HG03066 (cell line): ENCODE measurements around the gene IQGAP1.

Experiments used
- ATAC-seq: cut with Tn5 transposase; IDR thresholded peaks from one replicate; pipeline ENCODE4 v1.9.1; 2021; ENCODE audit warnings: low read depth; ENCODE audit not compliant: unreplicated experiment

Gene IQGAP1

DNA sequence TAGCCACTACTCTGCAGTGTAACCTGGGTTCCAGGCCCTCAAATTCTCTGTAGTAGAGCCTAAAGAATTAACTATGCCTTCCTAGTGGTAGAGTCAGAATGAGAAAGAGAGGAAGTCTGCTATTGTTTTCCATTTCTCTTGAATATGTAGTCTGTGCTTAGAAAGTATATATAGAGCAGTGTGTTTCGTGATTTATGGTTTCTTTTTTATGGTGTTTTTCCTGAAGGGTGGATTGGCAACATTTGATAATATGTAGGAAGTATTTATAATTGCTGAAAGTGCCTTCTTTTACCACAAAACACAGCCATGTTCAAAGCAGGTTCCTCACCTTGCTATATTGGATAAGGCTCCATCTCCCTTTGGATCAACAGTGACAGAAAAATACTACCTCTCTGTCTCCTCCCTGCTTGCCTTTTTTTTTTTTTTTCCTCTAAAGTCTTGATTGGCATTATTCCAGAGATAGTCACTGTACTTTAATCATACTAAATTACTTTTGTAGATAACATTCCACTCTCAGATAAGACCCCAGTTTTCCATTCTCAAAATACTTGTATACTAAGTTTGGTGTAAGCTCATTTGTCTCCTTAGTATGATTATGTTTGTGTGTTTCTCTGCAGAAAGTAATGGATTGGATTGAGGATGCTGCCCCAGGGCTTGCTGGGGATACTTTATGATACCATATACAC lies 47.8 kb downstream of the IQGAP1 start:
- no peak for ATAC-seq

DNA sequence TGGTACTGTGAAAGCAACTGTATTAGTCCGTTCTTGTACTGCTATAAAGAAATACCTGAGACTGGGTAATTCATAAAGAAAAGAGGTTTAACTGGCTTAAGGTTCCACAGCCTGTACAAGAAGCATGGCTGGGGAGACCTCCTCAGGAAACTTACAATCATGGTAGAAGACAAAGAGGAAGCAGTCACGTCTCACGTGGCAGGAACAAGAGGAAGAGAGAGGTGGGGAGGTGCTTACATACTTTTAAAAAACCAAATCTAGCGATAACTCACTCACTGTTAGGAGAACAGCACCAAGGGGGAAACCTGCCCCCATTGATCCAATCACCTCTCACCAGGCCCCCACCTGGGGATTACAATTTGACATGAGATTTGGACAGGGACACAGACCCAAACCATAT lies 48.9 kb downstream of the IQGAP1 start:
- ATAC-seq: no peak

DNA sequence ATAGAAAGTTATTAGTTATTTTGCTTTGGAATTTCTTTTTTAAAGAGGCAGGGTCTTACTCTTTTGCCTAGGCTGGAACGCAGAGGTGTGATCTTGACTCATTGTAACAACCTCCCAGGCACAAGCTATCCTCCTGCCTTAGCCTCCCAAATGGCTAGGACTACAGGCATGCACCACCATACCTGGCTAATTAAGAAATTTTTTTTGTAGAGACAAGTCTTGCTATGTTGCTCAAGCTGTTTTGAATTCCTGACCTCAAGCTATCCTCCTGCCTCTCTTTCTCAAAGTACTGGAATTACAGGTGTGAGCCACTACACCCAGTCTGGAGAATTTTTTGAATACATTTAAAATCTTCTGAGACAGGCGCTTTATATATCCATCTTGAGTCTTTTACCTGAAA lies 49.5 kb downstream of the IQGAP1 start:
- ATAC-seq: no peak

DNA sequence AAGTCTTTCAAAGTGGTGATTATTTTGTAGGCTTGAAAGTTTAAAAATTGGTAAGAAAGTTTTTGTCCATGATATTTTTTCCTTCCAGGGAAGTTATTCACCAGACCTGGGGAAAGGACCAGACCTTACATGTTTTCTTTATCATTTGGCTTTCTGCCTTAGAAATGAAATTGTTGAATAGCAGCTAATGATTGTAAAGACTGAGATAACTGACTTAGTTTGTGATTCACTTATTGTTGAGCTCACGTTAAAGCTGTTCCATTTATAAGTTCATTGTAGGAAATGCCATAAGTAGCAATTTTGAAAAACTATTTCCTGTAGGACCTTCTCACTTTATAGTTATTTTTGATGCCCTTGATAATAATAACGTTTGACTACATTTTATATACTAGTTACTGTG lies 51.9 kb downstream of the IQGAP1 start:
- ATAC-seq: no peak

DNA sequence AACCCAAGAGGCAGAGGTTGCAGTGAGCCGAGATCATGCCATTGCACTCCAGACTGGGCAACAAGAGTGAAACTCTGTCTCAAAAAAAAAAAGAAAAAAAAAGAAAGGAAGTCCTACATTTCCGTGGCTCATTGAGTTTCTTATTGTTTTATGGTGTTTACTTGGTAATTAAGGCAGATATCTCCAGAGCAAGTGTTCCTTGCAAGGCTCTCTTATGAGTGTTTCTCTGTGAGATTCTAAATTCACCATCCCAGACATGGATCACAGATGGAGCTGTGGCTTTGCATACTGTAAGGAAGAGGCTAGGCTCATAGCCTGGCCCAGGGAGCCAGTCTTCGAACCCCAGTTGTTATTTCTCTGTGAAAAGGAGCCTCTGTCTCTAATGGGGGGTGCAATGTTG lies 53.0 kb downstream of the IQGAP1 start:
- no peak for ATAC-seq

DNA sequence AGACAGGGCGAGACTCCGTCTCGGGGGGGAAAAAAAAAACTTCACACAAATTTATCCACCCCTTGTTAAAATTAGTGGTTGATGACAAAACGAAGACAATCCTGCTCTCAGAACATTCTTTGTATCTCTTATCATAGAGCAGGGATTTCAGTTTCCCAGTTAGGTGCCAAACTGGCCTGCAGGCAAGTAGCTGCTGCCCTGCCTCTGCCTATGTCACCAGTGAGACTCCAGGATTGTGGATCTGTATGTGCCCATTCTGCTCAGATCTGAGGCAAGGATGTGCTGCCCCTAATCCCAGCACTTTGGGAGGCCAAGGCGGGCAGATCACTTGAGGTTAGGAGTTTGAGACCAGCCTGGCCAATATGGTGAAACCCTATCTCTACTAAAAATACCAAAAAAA lies 54.4 kb downstream of the IQGAP1 start:
- ATAC-seq: no peak

DNA sequence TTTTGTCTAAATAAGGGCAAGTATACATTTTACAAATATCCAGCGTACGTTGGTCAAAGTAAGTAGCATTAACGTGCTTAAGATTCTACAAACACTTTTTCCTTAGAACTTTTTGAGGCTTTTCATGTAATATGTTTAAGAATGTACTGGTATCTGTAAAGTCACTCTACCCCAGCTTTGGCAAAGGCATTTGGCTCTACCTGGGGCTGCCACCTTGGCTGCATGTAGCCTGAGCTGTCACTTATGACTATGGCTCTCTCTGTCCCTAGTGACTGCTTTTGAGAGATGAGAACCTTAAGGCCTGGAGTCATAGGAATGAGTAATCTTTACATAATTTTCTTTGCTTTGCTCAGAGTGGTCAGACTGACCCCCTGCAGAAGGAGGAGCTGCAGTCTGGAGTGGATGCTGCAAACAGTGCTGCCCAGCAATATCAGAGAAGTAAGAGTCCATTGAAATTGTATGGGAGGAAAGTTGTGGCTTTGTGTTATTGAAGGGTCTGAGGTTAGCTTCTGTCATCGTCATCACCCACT lies 61.2 kb downstream of the IQGAP1 start:
- ATAC-seq: no peak

DNA sequence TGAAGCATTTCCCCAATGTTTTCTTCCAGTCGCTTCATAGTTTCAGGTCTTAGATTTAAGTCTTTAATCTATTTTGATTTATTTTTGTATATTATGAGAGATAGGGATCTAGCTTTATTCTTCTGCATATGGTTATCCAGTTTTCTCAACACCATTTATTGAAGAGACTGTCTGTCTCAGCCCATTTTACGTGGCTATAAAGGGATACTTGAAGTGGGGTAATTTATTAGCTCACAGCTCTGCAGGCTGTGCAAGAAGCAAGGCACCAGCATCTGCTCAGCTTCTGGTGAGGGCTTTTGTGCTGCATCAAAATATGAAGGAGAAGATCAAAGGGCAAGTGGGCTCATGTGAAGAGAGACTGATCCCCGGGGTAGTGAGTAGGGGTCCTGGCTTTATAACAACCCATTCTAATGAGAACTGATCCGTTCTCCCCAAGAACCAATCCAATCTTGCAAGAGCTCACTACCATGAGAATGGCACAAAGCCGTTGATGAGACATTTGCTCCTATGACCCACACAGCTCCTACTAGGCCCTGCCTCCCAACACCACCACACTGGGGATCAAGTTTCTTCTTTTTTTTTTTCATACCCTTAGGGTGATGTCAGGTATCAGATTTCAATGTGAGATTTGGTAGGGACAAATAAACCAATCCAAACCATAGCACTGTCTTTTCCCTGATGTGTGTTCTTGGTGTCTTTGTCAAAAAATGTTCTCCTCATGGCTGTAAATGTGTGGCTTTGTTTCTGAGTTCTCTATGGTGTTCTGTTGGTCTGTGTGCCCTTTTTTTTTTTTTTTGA lies 63.2 kb downstream of the IQGAP1 start:
- ATAC-seq: no peak

DNA sequence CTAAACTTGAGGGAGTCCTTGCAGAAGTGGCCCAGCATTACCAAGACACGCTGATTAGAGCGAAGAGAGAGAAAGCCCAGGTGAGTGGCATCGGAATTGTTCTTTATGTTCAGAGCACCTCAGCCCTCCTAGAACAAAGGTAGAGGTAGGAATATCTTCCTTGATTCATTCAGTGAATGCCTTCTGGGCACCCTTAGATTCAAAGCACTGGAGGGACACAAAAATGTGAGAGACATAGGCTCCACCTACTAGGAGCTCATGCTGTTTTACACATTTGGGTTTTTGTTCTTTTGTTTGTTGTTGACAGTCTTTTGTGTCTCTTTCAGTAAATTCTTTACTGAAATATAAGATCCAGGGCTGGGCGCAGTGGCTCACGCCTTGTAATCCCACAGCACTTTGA lies 68.2 kb downstream of the IQGAP1 start:
- no peak for ATAC-seq

DNA sequence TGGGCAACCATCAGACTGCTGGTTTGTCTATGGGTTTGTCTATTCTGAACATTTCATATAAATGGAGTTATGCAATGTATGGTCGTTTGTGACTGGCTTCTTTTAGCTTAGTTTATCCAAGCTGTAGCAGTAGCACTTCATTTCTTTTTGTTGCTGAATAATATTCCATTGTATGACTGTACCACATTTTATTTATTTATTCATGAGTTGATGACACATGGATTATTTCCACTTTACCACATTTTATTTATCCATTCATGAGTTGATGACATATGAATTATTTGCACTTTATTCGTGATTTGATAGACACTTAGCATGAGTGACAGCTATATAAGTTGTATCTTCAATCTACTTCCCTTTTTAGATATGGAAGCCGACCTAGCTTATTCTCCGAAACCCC lies 70.0 kb downstream of the IQGAP1 start:
- no peak for ATAC-seq

DNA sequence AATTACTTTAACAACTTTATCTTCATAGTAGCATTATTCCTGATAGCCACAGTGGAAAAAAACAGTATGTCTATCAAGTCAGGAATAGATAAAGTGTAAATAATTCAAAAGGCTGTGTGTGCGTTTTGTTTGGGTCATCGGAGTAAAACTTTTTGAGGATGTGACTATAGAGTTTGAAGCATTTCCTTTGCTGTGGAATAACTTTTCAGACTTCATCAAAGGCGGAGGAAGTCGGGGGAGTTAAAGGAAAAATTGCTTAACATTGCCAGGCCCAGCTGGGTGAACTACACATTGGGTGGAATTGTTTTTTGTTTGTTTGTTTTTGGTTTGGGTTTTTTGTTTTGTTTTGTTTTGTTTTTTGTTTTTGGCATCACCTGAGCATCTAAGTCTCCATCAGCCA lies 71.3 kb downstream of the IQGAP1 start:
- ATAC-seq: no peak

DNA sequence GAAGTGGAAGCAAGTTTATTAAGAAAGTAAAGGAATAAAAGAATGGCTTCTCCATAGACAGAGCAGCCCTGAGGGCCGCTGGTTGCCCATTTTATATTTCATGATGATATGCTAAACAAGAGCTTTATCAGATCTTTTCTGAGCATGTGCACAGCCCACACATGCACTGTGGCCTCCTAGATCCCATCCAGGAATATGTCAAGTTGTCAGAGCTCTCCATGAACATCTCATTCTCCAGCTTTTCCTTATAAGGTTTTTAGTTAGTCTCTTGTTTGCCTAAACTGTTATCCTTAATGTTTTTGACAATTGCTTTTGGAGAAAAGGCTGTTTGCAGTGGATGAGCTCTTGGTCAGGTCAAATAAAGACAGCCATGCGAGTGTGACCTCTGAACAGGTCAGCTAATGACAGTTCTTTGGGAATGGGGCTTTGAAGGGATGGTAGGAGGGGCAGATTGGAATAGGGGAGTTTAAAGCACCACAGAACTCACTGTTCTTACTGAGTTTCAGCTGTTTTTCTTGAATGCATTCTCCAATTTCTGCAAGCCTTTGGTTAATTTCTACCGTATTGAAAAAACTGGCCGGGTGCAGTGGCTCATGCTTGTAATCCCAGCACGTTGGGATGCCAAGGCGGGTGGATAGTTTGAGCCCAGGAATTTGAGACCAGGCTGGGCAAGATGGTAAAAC lies 72.2 kb downstream of the IQGAP1 start:
- no peak for ATAC-seq

DNA sequence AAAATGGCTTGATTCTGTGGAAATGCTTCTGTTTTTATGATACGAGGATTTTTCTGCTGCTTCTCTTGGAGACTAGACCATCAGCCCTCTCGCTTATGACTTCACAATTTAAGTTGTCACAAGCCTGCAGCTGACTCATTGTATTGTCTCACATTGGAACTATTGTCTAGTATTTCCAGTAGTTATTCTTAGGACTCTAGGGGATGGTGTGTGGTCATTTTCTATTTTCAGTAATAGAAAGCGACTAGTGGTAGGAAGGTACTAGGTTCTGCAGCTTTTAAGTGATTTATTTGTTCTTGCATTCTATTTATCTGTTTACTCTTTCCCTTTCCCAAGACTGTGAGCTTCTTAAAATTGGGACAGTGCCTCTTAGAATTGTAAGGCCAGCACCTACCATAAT lies 75.3 kb downstream of the IQGAP1 start:
- no peak for ATAC-seq

DNA sequence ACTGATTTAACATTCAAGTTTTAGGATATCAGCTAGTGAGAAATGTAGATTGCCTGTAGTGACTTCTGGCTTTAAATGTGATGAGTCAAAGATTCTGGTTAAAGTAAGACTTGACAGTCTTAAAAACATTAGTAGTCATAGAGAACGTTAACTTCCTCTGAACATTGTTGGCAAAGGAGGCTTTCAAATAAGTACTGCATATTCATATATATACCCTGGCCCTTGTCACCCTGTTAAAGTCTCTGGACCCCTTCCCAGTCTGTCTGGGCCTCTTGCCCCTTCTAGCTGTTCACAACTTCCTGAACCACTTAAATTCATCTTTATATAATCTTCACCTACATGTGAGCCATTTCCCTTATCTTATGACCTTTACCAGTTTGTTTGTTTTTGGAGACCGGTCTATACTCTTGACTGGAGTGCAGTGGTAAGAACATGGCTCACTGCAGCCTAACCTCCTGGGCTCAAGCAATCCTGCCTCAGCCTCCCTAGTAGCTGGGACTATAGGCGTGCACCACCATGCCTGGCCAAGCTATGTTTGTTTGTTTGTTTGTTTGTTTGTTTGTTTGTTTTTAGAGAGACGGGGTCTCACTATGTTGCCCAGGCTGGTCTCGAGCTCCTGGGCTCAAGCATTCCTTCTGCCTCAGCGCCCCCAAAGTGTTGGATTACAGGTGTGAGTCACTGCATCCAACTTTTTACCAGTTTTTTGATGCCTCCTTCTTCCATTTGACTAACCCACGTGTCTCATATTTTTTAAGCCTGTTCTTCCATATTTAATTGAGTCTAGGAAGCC lies 77.3 kb downstream of the IQGAP1 start:
- no peak for ATAC-seq

DNA sequence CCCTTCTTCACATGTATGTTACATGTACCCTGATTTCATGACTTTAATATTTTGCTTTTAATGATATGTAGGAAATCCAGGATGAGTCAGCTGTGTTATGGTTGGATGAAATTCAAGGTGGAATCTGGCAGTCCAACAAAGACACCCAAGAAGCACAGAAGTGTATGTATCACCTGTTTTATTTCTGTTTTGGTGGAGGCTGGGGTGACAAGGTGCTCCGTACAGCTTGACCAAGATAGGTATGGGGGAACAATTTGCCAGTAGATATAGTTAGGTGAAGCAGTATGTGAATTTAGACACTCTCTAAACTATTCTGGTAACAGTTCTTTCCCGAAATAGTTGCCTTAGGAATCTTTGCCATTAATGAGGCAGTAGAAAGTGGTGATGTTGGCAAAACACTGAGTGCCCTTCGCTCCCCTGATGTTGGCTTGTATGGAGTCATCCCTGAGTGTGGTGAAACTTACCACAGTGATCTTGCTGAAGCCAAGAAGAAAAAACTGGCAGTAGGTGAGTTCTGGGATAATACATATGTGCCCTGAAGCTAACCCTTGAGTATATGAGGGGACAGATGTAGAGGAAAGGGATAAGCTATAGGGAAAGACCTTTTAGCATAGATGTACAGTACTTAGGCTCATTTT lies 78.0 kb downstream of the IQGAP1 start:
- no peak for ATAC-seq

DNA sequence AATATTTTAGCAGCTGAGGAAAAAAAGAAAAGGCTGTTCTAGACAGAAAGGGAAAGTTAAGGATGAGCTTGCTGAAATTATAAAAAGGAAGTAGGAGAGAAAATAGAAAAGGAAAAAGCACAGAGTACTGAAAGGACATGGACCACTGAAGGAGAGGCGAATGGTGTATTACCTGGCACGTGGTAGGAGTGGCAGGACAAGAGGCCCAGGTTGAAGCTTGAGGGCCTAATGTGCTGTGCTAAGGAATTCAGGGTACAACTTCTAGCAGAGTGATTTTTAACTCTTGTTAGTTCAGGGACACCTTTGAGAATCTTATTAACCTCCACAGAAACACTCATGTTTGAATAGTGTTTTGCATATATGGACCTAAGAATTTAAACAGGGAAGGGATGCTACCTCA lies 81.7 kb downstream of the IQGAP1 start:
- ATAC-seq: no peak

DNA sequence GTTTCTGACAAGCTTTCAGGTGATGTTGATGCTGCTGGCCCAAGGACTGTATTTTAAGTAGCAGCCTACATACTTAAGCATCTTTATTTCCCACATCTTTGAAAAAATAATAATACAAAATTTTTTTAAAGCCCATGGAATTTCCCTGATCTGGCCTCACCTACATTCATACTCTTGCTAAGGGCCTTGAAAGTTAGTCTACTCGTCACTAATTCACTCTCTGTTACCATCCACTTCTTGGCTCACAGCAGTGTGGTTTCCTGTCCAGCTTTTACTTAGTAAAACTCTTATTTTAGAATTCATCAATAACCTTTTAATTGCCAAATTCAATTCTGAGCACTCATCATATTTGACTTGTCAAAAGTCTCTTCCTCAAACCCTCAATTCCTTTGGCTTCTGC lies 82.4 kb downstream of the IQGAP1 start:
- ATAC-seq: no peak

DNA sequence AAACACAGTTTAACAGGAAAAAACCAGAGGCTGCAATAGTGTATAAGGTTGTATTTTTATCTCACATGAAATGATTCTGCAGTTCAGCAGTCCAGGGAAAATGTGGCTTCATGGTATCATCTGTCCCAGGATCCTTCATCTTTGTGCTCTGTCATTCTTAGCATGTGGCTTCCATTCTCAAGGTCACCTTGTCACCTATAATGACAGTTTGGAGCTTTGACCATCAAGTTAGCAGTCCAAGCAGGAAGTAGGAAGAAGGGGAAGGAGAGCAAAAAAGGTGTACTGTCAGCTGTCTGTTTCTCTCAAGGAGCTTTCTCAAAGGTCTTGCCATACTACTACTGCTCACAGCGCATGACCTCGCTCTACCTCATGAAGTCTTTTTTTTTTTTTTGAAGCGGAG lies 83.1 kb downstream of the IQGAP1 start:
- no peak for ATAC-seq

DNA sequence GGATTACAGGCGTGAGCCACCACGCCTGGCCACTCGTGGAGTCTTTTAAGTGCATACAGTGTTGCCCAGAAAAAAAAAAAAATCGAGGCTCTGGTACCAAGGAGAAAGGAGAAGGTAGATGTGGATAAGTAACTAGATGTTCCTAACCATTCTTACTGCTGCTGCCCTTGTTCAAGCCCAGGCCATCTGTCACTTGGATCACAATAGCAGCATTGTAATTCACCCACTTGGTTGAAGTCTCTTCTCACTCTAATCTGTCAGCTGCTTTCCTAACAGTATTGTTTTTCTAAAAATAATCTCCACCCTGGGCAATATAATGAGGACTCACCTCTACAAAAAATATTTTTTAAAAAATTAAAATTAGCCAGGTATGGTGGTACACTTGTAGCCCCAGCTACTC lies 83.7 kb downstream of the IQGAP1 start:
- no peak for ATAC-seq

DNA sequence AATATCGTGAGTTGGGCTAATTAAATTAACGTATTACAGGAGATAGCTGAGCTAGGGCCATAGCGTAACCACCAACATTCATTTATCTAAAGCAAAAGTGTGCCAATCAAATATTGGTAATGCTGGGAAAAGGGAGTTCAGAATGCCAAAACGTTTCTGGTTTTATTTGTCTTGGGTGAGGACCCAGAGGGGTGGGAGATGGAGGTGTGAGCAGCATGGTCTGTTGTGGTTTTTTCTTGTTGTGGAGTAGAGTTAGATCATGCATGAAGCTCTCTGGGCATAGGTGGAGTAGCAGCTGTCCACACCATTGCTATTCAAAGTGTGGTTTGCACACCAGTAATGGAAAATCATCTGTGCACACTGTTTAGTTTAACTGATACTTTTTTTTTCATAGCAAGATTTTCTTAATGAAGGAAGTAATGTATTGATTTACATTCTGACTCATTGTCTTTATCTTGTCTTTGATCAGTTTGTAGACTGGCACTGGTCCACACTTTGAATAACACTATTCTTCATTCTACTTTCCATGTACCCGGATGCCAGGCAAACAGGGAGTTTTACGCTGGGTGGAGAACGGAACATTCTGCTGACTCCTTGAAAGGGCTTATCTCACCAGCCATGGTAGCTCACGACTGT lies 90.9 kb downstream of the IQGAP1 start:
- ATAC-seq: no peak
